ENCODE measurements around the gene FAM193B. TPM values are rescaled to one million over a fixed set of nuclear protein-coding genes. Genes with fewer than 3 reads are reported as not detected.

FAM193B gene
- polyA plus RNA-seq, 3 donors, result 1.6 to 216 (median 1.9) TPM

GRCh38 chr5:177592010-177592834 is 37.9 kb upstream of the FAM193B start, which contains the start of gene TMED9:
TSS of gene TMED9 (plus strand) at chr5:177592203. CDS start at chr5:177592215, 12 bp downstream.
- Mint-ChIP-seq H3K27ac (peak within 1 kb of the TSS; percentile 92 to 99 (median 97)), H3K9me3 (no peaks in the 10 kb centered on the region), H3K4me3 (peak within 1 kb of the TSS; percentile 100), H3K4me1 (peaks cover 25% of the 10 kb centered on the region), H3K27me3 (ENCODE audit: low read depth in 3 of 3) (peaks cover 10 to 25% (median 13%) of the 10 kb centered on the region in 3 donors), H3K36me3 (peaks cover 33 to 38% of the 10 kb centered on the region in 2 donors)
- Histone ChIP-seq H3K9ac (ENCODE audit: insufficient read depth, low read length, poor library complexity, severe bottlenecking) (peak within 1 kb of the TSS; percentile 85), H3K27me3 (ENCODE audit: control insufficient read depth in 2 of 2, insufficient read depth in 2 of 2, low read length in 2 of 2) (peaks cover 3 to 9% of the 10 kb centered on the region in 2 donors), H4K20me1 (ENCODE audit: insufficient read depth, low read length) (peaks cover 36% of the 10 kb centered on the region), H3K79me2 (ENCODE audit: insufficient read depth, low read length) (peaks cover 24% of the 10 kb centered on the region), H3K4me2 (replicated peaks; ENCODE audit: extremely low read depth, low read length, poor library complexity, severe bottlenecking) (peak within 1 kb of the TSS; percentile 92), H3K9me3 (replicated peaks in 1 of 2; ENCODE audit: control insufficient read depth in 1 of 2, insufficient read depth in 1 of 2, low read length in 2 of 2) (no peaks in the 10 kb centered on the region), H3K4me3 (replicated peaks in 1 of 3; ENCODE audit: low read depth in 2 of 3, low read length in 3 of 3) (peak within 1 kb of the TSS; percentile 80 to 90 (median 87)), H3K27ac (ENCODE audit: low read depth in 1 of 2, low read length in 2 of 2) (peak within 1 kb of the TSS; percentile 48 to 85), H2AFZ (ENCODE audit: insufficient read depth, low read depth, low read length, poor library complexity, severe bottlenecking) (peak within 1 kb of the TSS; percentile 89), H3K4me1 (ENCODE audit: control insufficient read depth in 1 of 2, insufficient read depth in 2 of 2, low read length in 2 of 2) (peaks cover 16 to 25% of the 10 kb centered on the region in 2 donors), H3K36me3 (replicated peaks in 1 of 2; ENCODE audit: control insufficient read depth in 1 of 2, insufficient read depth in 2 of 2, low read length in 2 of 2) (peaks cover 33 to 39% of the 10 kb centered on the region in 2 donors)
- under 1% methylated on average over 59 of the region's 71 CpGs for WGBS (ENCODE audit: insufficient coverage)
- TF ChIP-seq CTCF (IDR thresholded peaks at IDR 0.05), result no peak
- intact Hi-C loops (cut with micrococcal nuclease), result loop anchor here (10.0 kb wide), 2 partner anchors 277 to 287 kb away; partner anchors contain the start of genes MXD3 (in 1 of the 2), PRELID1 (in 1 of the 2) and RAB24 (in 1 of the 2)
- DNase-seq, result peak; percentile 52 to 72 (median 72)

GRCh38 chr5:177591690-177592009 is 37.3 kb upstream of the FAM193B start:
- Histone ChIP-seq H3K4me1 (ENCODE audit: control insufficient read depth in 1 of 2, insufficient read depth in 2 of 2, low read length in 2 of 2) (peaks cover 16 to 25% of the 10 kb centered on the region in 2 donors), H3K79me2 (ENCODE audit: insufficient read depth, low read length) (peaks cover 24% of the 10 kb centered on the region), H2AFZ (ENCODE audit: insufficient read depth, low read depth, low read length, poor library complexity, severe bottlenecking) (peak overlapping the region; percentile 89), H3K4me2 (replicated peaks; ENCODE audit: extremely low read depth, low read length, poor library complexity, severe bottlenecking) (peak overlapping the region; percentile 92), H3K36me3 (replicated peaks in 1 of 2; ENCODE audit: control insufficient read depth in 1 of 2, insufficient read depth in 2 of 2, low read length in 2 of 2) (peaks cover 33 to 36% of the 10 kb centered on the region in 2 donors), H3K9ac (ENCODE audit: insufficient read depth, low read length, poor library complexity, severe bottlenecking) (peak overlapping the region; percentile 85), H3K4me3 (replicated peaks in 1 of 3; ENCODE audit: low read depth in 2 of 3, low read length in 3 of 3) (peak overlapping the region in 2 of 3 experiments; percentile 80 to 90), H3K27ac (ENCODE audit: low read depth in 1 of 2, low read length in 2 of 2) (peak overlapping the region in 1 of 2 donors; percentile 85), H4K20me1 (ENCODE audit: insufficient read depth, low read length) (peaks cover 36% of the 10 kb centered on the region), H3K27me3 (ENCODE audit: control insufficient read depth in 2 of 2, insufficient read depth in 2 of 2, low read length in 2 of 2) (peaks cover 3 to 9% of the 10 kb centered on the region in 2 donors), H3K9me3 (replicated peaks in 1 of 2; ENCODE audit: control insufficient read depth in 1 of 2, insufficient read depth in 1 of 2, low read length in 2 of 2) (no peaks in the 10 kb centered on the region)
- H3K36me3 Mint-ChIP-seq, result peaks cover 31 to 35% of the 10 kb centered on the region in 2 donors
- intact Hi-C loops (cut with micrococcal nuclease), result loop anchor here (10.0 kb wide), 2 partner anchors 277 to 287 kb away; partner anchors contain the start of genes MXD3 (in 1 of the 2), PRELID1 (in 1 of the 2) and RAB24 (in 1 of the 2)
- 20% methylated on average over 7 of the region's 8 CpGs for WGBS (ENCODE audit: insufficient coverage)
- H3K9me3 Mint-ChIP-seq, result no peaks in the 10 kb centered on the region
- no peak for DNase-seq
- peaks cover 10 to 25% (median 13%) of the 10 kb centered on the region in 3 donors for H3K27me3 Mint-ChIP-seq (ENCODE audit: low read depth in 3 of 3)
- H3K27ac Mint-ChIP-seq, result peak overlapping the region in 3 of 7 donors; percentile 25 to 83 (median 66)
- TF ChIP-seq CTCF (IDR thresholded peaks at IDR 0.05), result no peak
- peak overlapping the region; percentile 100 for H3K4me3 Mint-ChIP-seq
- peaks cover 25% of the 10 kb centered on the region for H3K4me1 Mint-ChIP-seq

Data from CD14-positive monocyte (primary cell).